Ovary (tissue), 9 donors: ENCODE measurements around the gene GNG11. TPM values are rescaled to one million over a fixed set of nuclear protein-coding genes. Genes with fewer than 3 reads are reported as not detected.

ENCODE experiments used
- DNase-seq, 5 donors: peaks; one replicate each; pipeline ENCODE4 v3.0.0-alpha.2; 2019 to 2020
- H3K27ac ChIP-seq, 2 donors: fragments of 200-600 bp; one replicate each; pipeline versions ENCODE4 v1.5.1 to v1.8.0; 2019 to 2022
- H3K27me3 ChIP-seq: fragments of 200-600 bp; one replicate; pipeline ENCODE4 v1.8.0; 2022
- H3K36me3 ChIP-seq: fragments of 200-600 bp; sonication (generic); one replicate; pipeline ENCODE4 v1.5.1; 2019
- H3K4me1 ChIP-seq: one replicate; pipeline ENCODE4 v1.8.1; 2013; ENCODE audit warnings: mild to moderate bottlenecking, moderate library complexity; ENCODE audit not compliant: insufficient read depth
- H3K4me3 ChIP-seq: fragments of 200-600 bp; sonication (generic); one replicate; pipeline ENCODE4 v1.5.1; 2017
- H3K9me3 ChIP-seq, 2 donors: fragments of 200-600 bp in 1 of 2; sonication (generic) in 1 of 2; one replicate each; pipeline versions ENCODE4 v1.5.1 to v1.8.1; 2013 to 2019; ENCODE audit warnings: mild to moderate bottlenecking in 1 of 2, moderate library complexity in 1 of 2
- CTCF ChIP-seq, 3 donors: fragments of 450-650 bp in 2 of 3; fragments of 200-600 bp in 1 of 3; IDR thresholded peaks; one replicate each; pipeline versions ENCODE4 v1.5.1 to v1.8.0; 2016 to 2022; ENCODE audit warnings: antibody characterized with exemption in 3 of 3, mild to moderate bottlenecking in 1 of 3
- EP300 ChIP-seq: sonication (generic); formaldehyde crosslinking; IDR thresholded peaks from one replicate; pipeline ENCODE4 v1.6.1; 2017; ENCODE audit warnings: antibody characterized with exemption
- POLR2A ChIP-seq: fragments of 450-650 bp; IDR thresholded peaks from one replicate; pipeline ENCODE4 v1.6.1; 2017; ENCODE audit warnings: antibody characterized with exemption, mild to moderate bottlenecking, moderate library complexity
- WGBS, 3 donors: extraction: QIAGEN DNeasy Blood & Tissue Kit in 1 of 3; methylation state at CpG; one replicate each; pipeline versions ENCODE4 v1.1.5 to v1.1.7; 2013 to 2017; 5-methylcytosine and 5-hydroxymethylcytosine counted together
- intact Hi-C, 4 donors: fragments of 100-400 bp; cut with DNase I; formaldehyde crosslinking; loops; one replicate each; pipeline versions ENCODE4 v1.11.0 to v1.15.1; 2022 to 2023
- polyA plus RNA-seq, 2 donors: library from polyadenylated mRNA; stranded (reverse); fragments of 200-250 nt in 1 of 2; fragments of 350-450 nt in 1 of 2; fragmentation: Illumina TruSeq in 1 of 2; extraction: RNeasy Lipid Tissue Mini Kit (QIAGEN cat#74804) in 1 of 2; gene quantifications; one replicate each; pipeline ENCODE4 v1.2.3, GENCODE V29; 2013 to 2014
- total RNA-seq, 7 donors: library from RNA; depleted of rRNA in 2 of 7; stranded (reverse); fragments of >200 nt in 2 of 7; fragmentation: NEBNext Ultra II Directional in 3 of 7; extraction: Animal tissue kit (Norgen Biotek cat#: 25700) in 3 of 7; gene quantifications; one replicate each; pipeline versions ENCODE4 v1.1.0 to v1.2.4, GENCODE V29; 2016 to 2023
- donor health status: DM: no; HTN: no; CAD: no; lungs with moderate emphysema.
- donor health status: DM: no; HTN: no; CAD: no.
- donor health status: Bipolar disorder and iron deficiency.
- donor health status: DM: yes; HTN: yes; CAD: no.
- donor health status: DM: no; HTN: no; CAD: no.
- donor health status: DM: yes; HTN: yes; CAD: no.

Gene GNG11
- total and polyA plus RNA-seq, 9 donors, result 34.8 to 81.0 (median 46.4) TPM

GRCh38 chr7:93955304-93955703 is 33.8 kb downstream of the GNG11 start:
- no peaks in the 10 kb centered on the region for H3K36me3 ChIP-seq
- H3K27me3 ChIP-seq, result no peaks in the 10 kb centered on the region
- H3K9me3 ChIP-seq, result no peaks in the 10 kb centered on the region
- no peak for DNase-seq
- 91 to 94% (median 94%) methylated on average over 2 of the region's 2 CpGs for WGBS, 3 donors
- no peak overlapping the region for H3K27ac ChIP-seq
- TF ChIP-seq EP300, result no peak
- no peak for TF ChIP-seq CTCF (IDR thresholded peaks at IDR 0.05)
- no peak for TF ChIP-seq POLR2A
- no peaks in the 10 kb centered on the region for H3K4me1 ChIP-seq
- no peak overlapping the region for H3K4me3 ChIP-seq
- intact Hi-C loops, result no loop called here

GRCh38 chr7:93957767-93958166 is 36.2 kb downstream of the GNG11 start:
- no peaks in the 10 kb centered on the region for H3K4me1 ChIP-seq
- no peak overlapping the region for H3K27ac ChIP-seq
- H3K27me3 ChIP-seq, result no peaks in the 10 kb centered on the region
- intact Hi-C loops, result no loop called here
- no peaks in the 10 kb centered on the region for H3K9me3 ChIP-seq
- no peaks in the 10 kb centered on the region for H3K36me3 ChIP-seq
- TF ChIP-seq POLR2A (no peak), EP300 (no peak), CTCF (IDR thresholded peaks at IDR 0.05) (no peak)
- no peak overlapping the region for H3K4me3 ChIP-seq
- no peak for DNase-seq
- 96 to 100% (median 100%) methylated on average over 1 of the region's 1 CpG for WGBS, 3 donors

- H3K27me3 ChIP-seq, result no peaks in the 10 kb centered on the region
- no peaks in the 10 kb centered on the region for H3K36me3 ChIP-seq
- no peak for DNase-seq
- intact Hi-C loops, result no loop called here
- WGBS, 3 donors, result 78 to 89% (median 87%) methylated on average over 3 of the region's 3 CpGs
- no peak overlapping the region for H3K27ac ChIP-seq
- H3K4me3 ChIP-seq, result no peak overlapping the region
- no peaks in the 10 kb centered on the region for H3K4me1 ChIP-seq
- TF ChIP-seq CTCF (IDR thresholded peaks at IDR 0.05), result no peak
- no peak for TF ChIP-seq EP300
- TF ChIP-seq POLR2A, result no peak
- H3K9me3 ChIP-seq, result no peaks in the 10 kb centered on the region
These were observed 36.7 kb downstream of the GNG11 start for GRCh38 chr7:93958216-93958615.

- Histone ChIP-seq H3K9me3 (no peaks in the 10 kb centered on the region), H3K27ac (no peak overlapping the region), H3K36me3 (no peaks in the 10 kb centered on the region), H3K4me1 (no peaks in the 10 kb centered on the region), H3K27me3 (no peaks in the 10 kb centered on the region), H3K4me3 (no peak overlapping the region)
- no peak for DNase-seq
- intact Hi-C loops, result no loop called here
- TF ChIP-seq EP300, result no peak
- no peak for TF ChIP-seq CTCF (IDR thresholded peaks at IDR 0.05)
- no peak for TF ChIP-seq POLR2A
- 90 to 94% (median 94%) methylated on average over 3 of the region's 3 CpGs for WGBS, 3 donors
These were observed 37.1 kb downstream of the GNG11 start for GRCh38 chr7:93958651-93959050.

GRCh38 chr7:93960986-93961385 is 39.5 kb downstream of the GNG11 start:
- Histone ChIP-seq H3K4me1 (no peaks in the 10 kb centered on the region), H3K27ac (no peak overlapping the region), H3K36me3 (no peaks in the 10 kb centered on the region), H3K27me3 (no peaks in the 10 kb centered on the region), H3K9me3 (no peaks in the 10 kb centered on the region), H3K4me3 (no peak overlapping the region)
- intact Hi-C loops, result no loop called here
- TF ChIP-seq EP300 (no peak), CTCF (IDR thresholded peaks at IDR 0.05) (no peak), POLR2A (no peak)
- no peak for DNase-seq
- 88 to 90% (median 89%) methylated on average over 3 of the region's 3 CpGs for WGBS, 3 donors
